ENCODE measurements around the gene MCOLN1. TPM values are rescaled to one million over a fixed set of nuclear protein-coding genes. Genes with fewer than 3 reads are reported as not detected.

The MCOLN1 gene
- polyA plus RNA-seq, 1 of the 3 experiments (the other 2 are of a cell fraction), result 28.4 TPM

GRCh38 chr19:7524523-7524922, 2.1 kb downstream of the MCOLN1 start:
- H3K27ac ChIP-seq (ENCODE audit: low read depth in 2 of 2, low read length in 1 of 2), result no peak overlapping the region
- H4K20me1 ChIP-seq (ENCODE audit: insufficient read depth), result no peaks in the 10 kb centered on the region
- H2AFZ ChIP-seq (ENCODE audit: low read depth), result no peak overlapping the region
- H3K36me3 ChIP-seq (replicated peaks in 1 of 2; ENCODE audit: control insufficient read depth in 1 of 2, insufficient read depth in 2 of 2, low read length in 1 of 2), result peaks cover 0 to 6% of the 10 kb centered on the region in 2 experiments
- ChIA-PET CTCF (interaction anchor here (3.6 kb wide), 1 partner anchor 170 kb away, joined by 14 read pairs; no protein-coding TSS in a partner anchor), POLR2A (interaction anchor here (3.5 kb wide), 1 partner anchor 8 kb away, joined by 16 read pairs; no protein-coding TSS in a partner anchor)
- no peak overlapping the region for H3K4me3 ChIP-seq (ENCODE audit: low read depth in 2 of 2, low read length in 1 of 2)
- no peak overlapping the region for H3K4me2 ChIP-seq
- no peaks in the 10 kb centered on the region for H3K9me2 ChIP-seq
- TF ChIP-seq YY1 (IDR thresholded peaks at IDR 0.05; ENCODE audit: low read depth), result no peak
- TF ChIP-seq USF2 (IDR thresholded peaks at IDR 0.05; ENCODE audit: borderline replicate concordance, low read depth, low read length), result no peak
- TF ChIP-seq NRF1 (IDR thresholded peaks at IDR 0.05; ENCODE audit: low read depth, low read length), result no peak
- no peak for TF ChIP-seq CTCF (IDR thresholded peaks at IDR 0.05)
- no peak overlapping the region for H3K9ac ChIP-seq
- no peak for DNase-seq
- H3K9me3 ChIP-seq, result no peaks in the 10 kb centered on the region
- H3K27me3 ChIP-seq (ENCODE audit: insufficient read depth), result no peaks in the 10 kb centered on the region
- WGBS (ENCODE audit: low lambda C conversion rate), result 68% methylated on average over 4 of the region's 5 CpGs
- H3K79me2 ChIP-seq (ENCODE audit: insufficient read depth), result peaks cover 7% of the 10 kb centered on the region
- peaks cover 5 to 14% of the 10 kb centered on the region in 2 experiments; a peak in 2 of 4 replicates for H3K4me1 ChIP-seq (ENCODE audit: control insufficient read depth in 1 of 2, insufficient read depth in 2 of 2, low read depth in 1 of 2, low read length in 1 of 2)
- peaks cover 12% of the 10 kb centered on the region for H3F3A ChIP-seq (replicated peaks; ENCODE audit: insufficient read depth)

- H3K9ac ChIP-seq, result no peak overlapping the region
- H3K9me2 ChIP-seq, result no peaks in the 10 kb centered on the region
- no peaks in the 10 kb centered on the region for H3K27me3 ChIP-seq (ENCODE audit: insufficient read depth)
- no peak overlapping the region for H3K27ac ChIP-seq (ENCODE audit: low read depth in 2 of 2, low read length in 1 of 2)
- no peaks in the 10 kb centered on the region for H4K20me1 ChIP-seq (ENCODE audit: insufficient read depth)
- ChIA-PET POLR2A (no interaction called here), CTCF (no interaction called here)
- H3K4me3 ChIP-seq (ENCODE audit: low read depth in 2 of 2, low read length in 1 of 2), result no peak overlapping the region
- no peaks in the 10 kb centered on the region for H3K9me3 ChIP-seq
- H3K4me2 ChIP-seq, result no peak overlapping the region
- H3F3A ChIP-seq (replicated peaks; ENCODE audit: insufficient read depth), result peaks cover 12% of the 10 kb centered on the region
- H3K79me2 ChIP-seq (ENCODE audit: insufficient read depth), result peaks cover 7% of the 10 kb centered on the region
- WGBS (ENCODE audit: low lambda C conversion rate), result 97% methylated on average over 14 of the region's 20 CpGs
- H3K36me3 ChIP-seq (replicated peaks in 1 of 2; ENCODE audit: control insufficient read depth in 1 of 2, insufficient read depth in 2 of 2, low read length in 1 of 2), result peaks cover 0 to 7% of the 10 kb centered on the region in 2 experiments
- no peak for DNase-seq
- peaks cover 5 to 14% of the 10 kb centered on the region in 2 experiments; a peak in 2 of 4 replicates for H3K4me1 ChIP-seq (ENCODE audit: control insufficient read depth in 1 of 2, insufficient read depth in 2 of 2, low read depth in 1 of 2, low read length in 1 of 2)
- H2AFZ ChIP-seq (ENCODE audit: low read depth), result no peak overlapping the region
- no peak for TF ChIP-seq USF1 (IDR thresholded peaks at IDR 0.05; ENCODE audit: borderline replicate concordance, low read depth)
- TF ChIP-seq PBX3 (IDR thresholded peaks at IDR 0.05), result no peak
- TF ChIP-seq FOSL2 (IDR thresholded peaks at IDR 0.05; ENCODE audit: borderline replicate concordance, low read depth), result no peak
- no peak for TF ChIP-seq RCOR1 (IDR thresholded peaks at IDR 0.05; ENCODE audit: low read length)
- TF ChIP-seq EP300 (IDR thresholded peaks at IDR 0.05; ENCODE audit: borderline replicate concordance in 1 of 2, low read depth in 1 of 2, low read length in 1 of 2), result no peak
- no peak for TF ChIP-seq IRF3 (IDR thresholded peaks at IDR 0.05; ENCODE audit: low read depth, low read length)
- no peak for TF ChIP-seq SMC3 (IDR thresholded peaks at IDR 0.05; ENCODE audit: low read depth, low read length)
- TF ChIP-seq RXRA (IDR thresholded peaks at IDR 0.05; ENCODE audit: borderline replicate concordance, low read depth), result no peak
- TF ChIP-seq FOXJ3 (CRISPR knock-in tag; IDR thresholded peaks at IDR 0.05), result no peak
- TF ChIP-seq ELF1 (IDR thresholded peaks at IDR 0.05), result no peak
- no peak for TF ChIP-seq CTCF (IDR thresholded peaks at IDR 0.05)
- TF ChIP-seq RAD21 (IDR thresholded peaks at IDR 0.05; ENCODE audit: low read length), result no peak
- no peak for TF ChIP-seq MXI1 (IDR thresholded peaks at IDR 0.05; ENCODE audit: low read depth, low read length)
- no peak for TF ChIP-seq TEAD4 (IDR thresholded peaks at IDR 0.05; ENCODE audit: borderline replicate concordance, insufficient read depth)
- TF ChIP-seq CHD2 (IDR thresholded peaks at IDR 0.05; ENCODE audit: low read length, partially characterized antibody), result no peak
Measured at GRCh38 chr19:7524992-7525739, 2.7 kb downstream of the MCOLN1 start.

Data from SK-N-SH (cell line).